ENCODE measurements around the gene SLC41A1.

SLC41A1 gene

GRCh38 chr1:205760606-205761005 lies 52.4 kb downstream of the SLC41A1 start:
- H3K27ac ChIP-seq, result no peak overlapping the region
- H3K4me3 ChIP-seq (ENCODE audit: low read depth, low read length), result no peak overlapping the region
- H3K27me3 ChIP-seq (ENCODE audit: insufficient read depth, low read depth, severe bottlenecking), result no peaks in the 10 kb centered on the region
- DNase-seq, result no peak
- TF ChIP-seq CTCF (IDR thresholded peaks at IDR 0.05; ENCODE audit: low read depth, low read length), result no peak
- no peaks in the 10 kb centered on the region for H3K36me3 ChIP-seq
- peaks cover 2% of the 10 kb centered on the region for H3K9me3 ChIP-seq (ENCODE audit: severe bottlenecking)

- Histone ChIP-seq H3K9me3 (ENCODE audit: severe bottlenecking) (peaks cover 2% of the 10 kb centered on the region), H3K27me3 (ENCODE audit: insufficient read depth, low read depth, severe bottlenecking) (no peaks in the 10 kb centered on the region), H3K27ac (no peak overlapping the region), H3K4me3 (ENCODE audit: low read depth, low read length) (no peak overlapping the region), H3K36me3 (no peaks in the 10 kb centered on the region)
- no peak for TF ChIP-seq CTCF (IDR thresholded peaks at IDR 0.05; ENCODE audit: low read depth, low read length)
- no peak for DNase-seq
Measured at GRCh38 chr1:205756552-205756951, 56.4 kb downstream of the SLC41A1 start.

- TF ChIP-seq CTCF (IDR thresholded peaks at IDR 0.05; ENCODE audit: low read depth, low read length), result no peak
- no peaks in the 10 kb centered on the region for H3K9me3 ChIP-seq (ENCODE audit: severe bottlenecking)
- H3K27ac ChIP-seq, result no peak overlapping the region
- H3K36me3 ChIP-seq, result no peaks in the 10 kb centered on the region
- no peak overlapping the region for H3K4me3 ChIP-seq (ENCODE audit: low read depth, low read length)
- H3K27me3 ChIP-seq (ENCODE audit: insufficient read depth, low read depth, severe bottlenecking), result no peaks in the 10 kb centered on the region
- no peak for DNase-seq
Measured at GRCh38 chr1:205754857-205755256, 58.1 kb downstream of the SLC41A1 start.

GRCh38 chr1:205751036-205751651 lies 61.9 kb downstream of the SLC41A1 start:
- peaks cover 31% of the 10 kb centered on the region for H3K36me3 ChIP-seq
- no peaks in the 10 kb centered on the region for H3K9me3 ChIP-seq (ENCODE audit: severe bottlenecking)
- DNase-seq, result no peak
- no peak overlapping the region for H3K4me3 ChIP-seq (ENCODE audit: low read depth, low read length)
- no peaks in the 10 kb centered on the region for H3K27me3 ChIP-seq (ENCODE audit: insufficient read depth, low read depth, severe bottlenecking)
- TF ChIP-seq CTCF (IDR thresholded peaks at IDR 0.05; ENCODE audit: low read depth, low read length), result no peak
- H3K27ac ChIP-seq, result peak overlapping the region; percentile 98

- peak; percentile 13; the same call in 1 of the 2 replicates for TF ChIP-seq CTCF (IDR thresholded peaks at IDR 0.05; ENCODE audit: low read depth, low read length)
- H3K4me3 ChIP-seq (ENCODE audit: low read depth, low read length), result peak within 1 kb of the TSS; percentile 60
- DNase-seq, result peak; percentile 100
Measured at GRCh38 chr1:205750138-205751035, 62.6 kb downstream of the SLC41A1 start, which contains the start of gene NUCKS1. Gene NUCKS1 (minus strand): TSS chr1:205750182. CDS start chr1:205749973, 209 bp downstream.

More at GRCh38 chr1:205750138-205751035, 62.6 kb downstream of the SLC41A1 start, which contains the start of gene NUCKS1:
- H3K9me3 ChIP-seq (ENCODE audit: severe bottlenecking), result no peaks in the 10 kb centered on the region
- peak within 1 kb of the TSS; percentile 98 for H3K27ac ChIP-seq
- H3K27me3 ChIP-seq (ENCODE audit: insufficient read depth, low read depth, severe bottlenecking), result no peaks in the 10 kb centered on the region
- peaks cover 38% of the 10 kb centered on the region for H3K36me3 ChIP-seq

Data from WERI-Rb-1 (cell line).